ENCODE measurements around the gene ARMC12. TPM values are rescaled to one million over a fixed set of nuclear protein-coding genes. Genes with fewer than 3 reads are reported as not detected.

Gene ARMC12
- total and polyA plus RNA-seq, 2 of the 13 experiments (the other 11 are each of a cell fraction or from before 2014, with no cell fraction given): 1.3 TPM; not detected in 1

DNA sequence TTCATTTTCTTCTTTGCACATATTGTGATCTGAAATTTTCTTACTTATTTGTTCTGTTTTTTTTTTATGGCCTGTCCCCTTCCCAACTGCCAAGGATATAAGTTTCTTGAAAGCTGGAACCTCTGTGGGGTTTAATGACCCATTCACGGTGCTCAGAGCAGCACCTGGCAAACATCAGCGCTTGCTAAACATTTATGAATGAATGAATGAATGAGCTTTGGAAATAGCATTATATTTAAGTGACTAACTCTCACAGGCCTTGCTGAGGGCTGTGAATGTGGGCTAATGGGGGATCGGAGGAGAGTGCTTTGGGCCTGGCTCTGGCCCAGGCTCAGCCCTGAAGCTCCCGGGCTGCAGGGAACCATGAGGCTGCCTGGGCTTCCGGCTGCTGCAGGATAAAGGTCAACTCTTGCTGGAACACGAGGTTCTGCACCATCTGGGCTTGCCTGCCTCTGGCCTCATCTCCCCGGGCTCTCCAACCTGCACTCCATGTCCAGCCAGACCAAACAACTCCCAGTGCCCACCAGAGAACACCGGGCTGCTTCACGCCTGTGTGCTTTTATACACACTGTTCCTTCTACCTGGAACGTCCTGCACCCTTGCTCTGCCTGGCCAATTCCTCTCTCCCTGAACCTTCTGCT is 14.6 kb upstream of the ARMC12 start:
- Histone ChIP-seq H3K4me1 (ENCODE audit: insufficient read depth, low read length) (peaks cover 73% of the 10 kb centered on the region), H3K27me3 (ENCODE audit: control insufficient read depth in 1 of 2, insufficient read depth in 2 of 2, low read length in 2 of 2) (no peaks in the 10 kb centered on the region; a peak in 1 of 5 replicates), H3K9ac (ENCODE audit: insufficient read depth, low read depth, low read length) (no peak overlapping the region), H2AFZ (ENCODE audit: low read length) (peak overlapping the region; percentile 24), H3K9me3 (ENCODE audit: low read length) (no peaks in the 10 kb centered on the region), H3K36me3 (replicated peaks in 1 of 2; ENCODE audit: control insufficient read depth in 1 of 2, insufficient read depth in 2 of 2, low read length in 2 of 2) (no peaks in the 10 kb centered on the region), H3K4me3 (replicated peaks in 1 of 3; ENCODE audit: insufficient read depth in 1 of 3, low read depth in 2 of 3, low read length in 3 of 3) (no peak overlapping the region), H3K4me2 (ENCODE audit: low read depth, low read length) (peak overlapping the region; percentile 22), H3K27ac (ENCODE audit: extremely low read length, insufficient read depth, low read length) (no peak overlapping the region), H4K20me1 (ENCODE audit: insufficient read depth, low read length) (no peaks in the 10 kb centered on the region), H3K79me2 (ENCODE audit: insufficient read depth, low read length) (no peaks in the 10 kb centered on the region)
- no TSS peak for BruUV-seq (replicated peaks)
- ATAC-seq (peak; percentile 16), DNase-seq (ENCODE audit: low spot score) (no peak), FAIRE-seq (no peak)
- intact Hi-C loops (cut with micrococcal nuclease; ENCODE audit: unreplicated experiment) (no loop called here), in situ Hi-C loops (cut with HindIII; ENCODE audit: extremely low pct_ligation_motif_present, low pct_unique_long_range_greater_than_20kb) (no loop called here)
- 67% methylated on average over 6 of the region's 10 CpGs for WGBS (ENCODE audit: low lambda C conversion rate)
- CTCF ChIA-PET (ENCODE audit: low intra/inter-chr PET ratio, low total read pairs): no interaction called here
- POLR2A ChIA-PET: interaction anchor here (0.8 kb wide), 1 partner anchor 35 kb away, joined by 4 read pairs; no protein-coding TSS in a partner anchor
- no peak for TF ChIP-seq ZNF263 (CRISPR knock-in tag; IDR thresholded peaks at IDR 0.05)
- no peak for TF ChIP-seq HMG20A (CRISPR knock-in tag; IDR thresholded peaks at IDR 0.05; ENCODE audit: borderline replicate concordance)
- TF ChIP-seq STAG1 (CRISPR knock-in tag; IDR thresholded peaks at IDR 0.05): no peak
- no peak for TF ChIP-seq THYN1 (CRISPR knock-in tag; IDR thresholded peaks at IDR 0.05; ENCODE audit: borderline replicate concordance, low read depth)
- TF ChIP-seq, protein P1, sequence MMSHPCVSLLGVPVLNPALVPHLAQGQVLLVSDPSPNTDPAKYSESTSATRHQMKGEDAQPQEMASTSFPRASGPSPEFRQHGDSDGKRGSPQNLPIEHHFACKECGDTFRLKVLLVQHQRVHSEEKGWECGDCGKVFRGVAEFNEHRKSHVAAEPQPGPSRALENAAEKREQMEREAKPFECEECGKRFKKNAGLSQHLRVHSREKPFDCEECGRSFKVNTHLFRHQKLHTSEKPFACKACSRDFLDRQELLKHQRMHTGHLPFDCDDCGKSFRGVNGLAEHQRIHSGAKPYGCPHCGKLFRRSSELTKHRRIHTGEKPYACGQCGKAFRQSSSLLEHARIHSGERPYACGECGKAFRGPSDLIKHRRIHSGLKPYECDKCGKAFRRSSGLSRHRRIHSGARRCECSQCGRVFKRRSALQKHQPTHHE (CRISPR knock-in tag; IDR thresholded peaks at IDR 0.05; ENCODE audit: borderline replicate concordance): no peak
- no peak for TF ChIP-seq CBX5 (CRISPR knock-in tag; IDR thresholded peaks at IDR 0.05; ENCODE audit: borderline replicate concordance)
- TF ChIP-seq NFE2L2 (IDR thresholded peaks at IDR 0.05; ENCODE audit: low read length): no peak
- peak; percentile 66; the same call in 1 of the 2 replicates for TF ChIP-seq MXD4 (CRISPR knock-in tag; IDR thresholded peaks at IDR 0.05)
- TF ChIP-seq TAF15 (IDR thresholded peaks at IDR 0.05; ENCODE audit: low read depth, low read length, poor library complexity, severe bottlenecking): no peak
- TF ChIP-seq ZNF33A (CRISPR knock-in tag; IDR thresholded peaks at IDR 0.05; ENCODE audit: borderline replicate concordance): no peak
- TF ChIP-seq, protein P2, sequence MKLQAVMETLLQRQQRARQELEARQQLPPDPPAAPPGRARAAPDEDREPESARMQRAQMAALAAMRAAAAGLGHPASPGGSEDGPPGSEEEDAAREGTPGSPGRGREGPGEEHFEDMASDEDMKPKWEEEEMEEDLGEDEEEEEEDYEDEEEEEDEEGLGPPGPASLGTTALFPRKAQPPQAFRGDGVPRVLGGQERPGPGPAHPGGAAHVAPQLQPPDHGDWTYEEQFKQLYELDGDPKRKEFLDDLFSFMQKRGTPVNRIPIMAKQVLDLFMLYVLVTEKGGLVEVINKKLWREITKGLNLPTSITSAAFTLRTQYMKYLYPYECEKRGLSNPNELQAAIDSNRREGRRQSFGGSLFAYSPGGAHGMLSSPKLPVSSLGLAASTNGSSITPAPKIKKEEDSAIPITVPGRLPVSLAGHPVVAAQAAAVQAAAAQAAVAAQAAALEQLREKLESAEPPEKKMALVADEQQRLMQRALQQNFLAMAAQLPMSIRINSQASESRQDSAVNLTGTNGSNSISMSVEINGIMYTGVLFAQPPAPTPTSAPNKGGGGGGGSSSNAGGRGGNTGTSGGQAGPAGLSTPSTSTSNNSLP (IDR thresholded peaks at IDR 0.05; ENCODE audit: low read depth, low read length): no peak
- 0 out of 2 replicates have a peak, but pooled peaks have one; percentile 24 for TF ChIP-seq RARA (CRISPR knock-in tag; IDR thresholded peaks at IDR 0.05)
- 0 out of 2 replicates have a peak, but pooled peaks have one; percentile 39 for TF ChIP-seq KDM2A (CRISPR knock-in tag; IDR thresholded peaks at IDR 0.05; ENCODE audit: borderline replicate concordance, low read depth)
- TF ChIP-seq HHEX (CRISPR knock-in tag; IDR thresholded peaks at IDR 0.05): no peak
- TF ChIP-seq ZNF775 (CRISPR knock-in tag; IDR thresholded peaks at IDR 0.05; ENCODE audit: borderline replicate concordance): no peak
- no peak for TF ChIP-seq CENPX (CRISPR knock-in tag; IDR thresholded peaks at IDR 0.05)
- TF ChIP-seq, protein P3, sequence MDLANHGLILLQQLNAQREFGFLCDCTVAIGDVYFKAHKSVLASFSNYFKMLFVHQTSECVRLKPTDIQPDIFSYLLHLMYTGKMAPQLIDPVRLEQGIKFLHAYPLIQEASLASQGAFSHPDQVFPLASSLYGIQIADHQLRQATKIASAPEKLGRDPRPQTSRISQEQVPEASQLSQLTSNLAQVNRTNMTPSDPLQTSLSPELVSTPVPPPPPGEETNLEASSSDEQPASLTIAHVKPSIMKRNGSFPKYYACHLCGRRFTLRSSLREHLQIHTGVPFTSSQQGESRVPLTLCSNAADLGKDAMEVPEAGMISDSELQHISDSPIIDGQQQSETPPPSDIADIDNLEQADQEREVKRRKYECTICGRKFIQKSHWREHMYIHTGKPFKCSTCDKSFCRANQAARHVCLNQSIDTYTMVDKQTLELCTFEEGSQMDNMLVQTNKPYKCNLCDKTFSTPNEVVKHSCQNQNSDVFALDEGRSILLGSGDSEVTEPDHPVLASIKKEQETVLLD (CRISPR knock-in tag; IDR thresholded peaks at IDR 0.05; ENCODE audit: low read depth): no peak
- no peak for TF ChIP-seq ZKSCAN1 (IDR thresholded peaks at IDR 0.05; ENCODE audit: low read length)
- TF ChIP-seq, protein P4, sequence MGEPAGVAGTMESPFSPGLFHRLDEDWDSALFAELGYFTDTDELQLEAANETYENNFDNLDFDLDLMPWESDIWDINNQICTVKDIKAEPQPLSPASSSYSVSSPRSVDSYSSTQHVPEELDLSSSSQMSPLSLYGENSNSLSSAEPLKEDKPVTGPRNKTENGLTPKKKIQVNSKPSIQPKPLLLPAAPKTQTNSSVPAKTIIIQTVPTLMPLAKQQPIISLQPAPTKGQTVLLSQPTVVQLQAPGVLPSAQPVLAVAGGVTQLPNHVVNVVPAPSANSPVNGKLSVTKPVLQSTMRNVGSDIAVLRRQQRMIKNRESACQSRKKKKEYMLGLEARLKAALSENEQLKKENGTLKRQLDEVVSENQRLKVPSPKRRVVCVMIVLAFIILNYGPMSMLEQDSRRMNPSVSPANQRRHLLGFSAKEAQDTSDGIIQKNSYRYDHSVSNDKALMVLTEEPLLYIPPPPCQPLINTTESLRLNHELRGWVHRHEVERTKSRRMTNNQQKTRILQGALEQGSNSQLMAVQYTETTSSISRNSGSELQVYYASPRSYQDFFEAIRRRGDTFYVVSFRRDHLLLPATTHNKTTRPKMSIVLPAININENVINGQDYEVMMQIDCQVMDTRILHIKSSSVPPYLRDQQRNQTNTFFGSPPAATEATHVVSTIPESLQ (CRISPR knock-in tag; conservative IDR thresholded peaks at IDR 0.05): no peak

Measured in HepG2 (cell line).